ENCODE data around the gene CHMP3. TPM values are rescaled to one million over a fixed set of nuclear protein-coding genes. Genes with fewer than 3 reads are reported as not detected.
"Not testable (repeated sequence)": the region's sequence is repeated elsewhere in the genome, so short reads cannot be mapped to it uniquely, and the experiment has no call there.

CHMP3 gene
- total RNA-seq, 1 experiment from 2014 or later: 43.0 TPM

GRCh38 chr2:86556508-86556907, 6.7 kb downstream of the CHMP3 start:
- in situ Hi-C loops (cut with HindIII; ENCODE audit: low pct_unique_long_range_greater_than_20kb, low sequenced_read_pairs): no loop called here
- no peak for DNase-seq (ENCODE audit: low read depth)

DNA sequence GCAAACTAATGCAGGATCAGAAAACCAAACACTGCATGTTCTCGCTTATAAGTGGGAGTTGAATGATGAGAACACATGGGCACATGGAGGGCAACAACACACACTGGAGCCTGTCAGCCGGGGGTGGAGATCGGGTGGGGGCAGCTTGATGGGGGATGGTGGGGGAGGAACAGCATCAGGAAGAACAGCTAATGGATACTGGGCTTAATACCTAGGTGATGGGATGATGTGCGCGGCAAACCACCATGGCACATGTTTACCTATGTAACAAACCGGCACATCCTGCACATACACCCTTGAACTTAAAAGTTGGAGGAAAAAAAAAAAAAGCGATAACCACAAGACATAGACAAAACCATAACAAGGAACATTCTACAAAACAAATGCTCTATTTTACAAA, 10.4 kb downstream of the CHMP3 start:
- DNase-seq (ENCODE audit: low read depth): no peak
- in situ Hi-C loops (cut with HindIII; ENCODE audit: low pct_unique_long_range_greater_than_20kb, low sequenced_read_pairs): no loop called here

DNA sequence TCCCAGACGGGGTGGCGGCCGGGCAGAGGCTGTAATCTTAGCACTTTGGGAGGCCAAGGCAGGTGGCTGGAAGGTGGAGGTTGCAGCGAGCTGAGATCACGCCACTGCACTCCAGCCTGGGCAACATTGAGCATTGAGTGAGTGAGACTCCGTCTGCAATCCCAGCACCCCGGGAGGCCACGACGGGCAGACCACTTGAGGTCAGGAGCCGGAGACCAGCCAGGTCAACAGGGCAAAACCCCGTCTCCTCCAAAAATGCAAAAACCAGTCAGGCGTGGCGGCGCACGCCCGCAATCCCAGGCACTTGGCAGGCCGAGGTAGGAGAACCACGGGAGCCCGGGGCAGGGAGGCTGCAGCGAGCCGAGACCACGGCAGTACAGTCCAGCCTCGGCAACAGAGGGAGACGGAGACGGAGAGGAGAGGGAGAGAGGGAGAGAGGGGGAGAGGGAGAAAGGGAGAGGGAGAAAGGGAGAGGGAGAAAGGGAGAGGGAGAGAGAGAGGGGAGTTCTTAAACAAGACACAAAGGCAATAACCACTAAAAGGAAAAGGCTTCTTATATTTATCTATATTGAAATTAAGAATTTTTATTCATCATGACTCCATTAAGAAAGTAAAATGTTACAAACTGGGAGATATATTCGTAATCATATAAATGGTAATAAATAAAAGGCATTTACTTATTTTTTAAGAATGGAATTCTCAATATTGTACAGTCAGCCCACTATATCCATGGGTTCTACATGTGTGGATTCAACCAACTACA, 13.1 kb downstream of the CHMP3 start:
- in situ Hi-C loops (cut with HindIII; ENCODE audit: low pct_unique_long_range_greater_than_20kb, low sequenced_read_pairs); DNase-seq (ENCODE audit: low read depth): not testable (repeated sequence)

GRCh38 chr2:86549440-86549839, 13.8 kb downstream of the CHMP3 start:
- in situ Hi-C loops (cut with HindIII; ENCODE audit: low pct_unique_long_range_greater_than_20kb, low sequenced_read_pairs): not testable (repeated sequence)

GRCh38 chr2:86548913-86549396, 14.3 kb downstream of the CHMP3 start:
- DNase-seq (ENCODE audit: low read depth); in situ Hi-C loops (cut with HindIII; ENCODE audit: low pct_unique_long_range_greater_than_20kb, low sequenced_read_pairs): not testable (repeated sequence)

More at GRCh38 chr2:86549440-86549839, 13.8 kb downstream of the CHMP3 start:
- DNase-seq (ENCODE audit: low read depth): not testable (repeated sequence)

- in situ Hi-C loops (cut with HindIII; ENCODE audit: low pct_unique_long_range_greater_than_20kb, low sequenced_read_pairs); DNase-seq (ENCODE audit: low read depth): not testable (repeated sequence)
Observed at GRCh38 chr2:86548165-86548912, 14.9 kb downstream of the CHMP3 start.

- in situ Hi-C loops (cut with HindIII; ENCODE audit: low pct_unique_long_range_greater_than_20kb, low sequenced_read_pairs); DNase-seq (ENCODE audit: low read depth): not testable (repeated sequence)
Observed at GRCh38 chr2:86545296-86545924, 17.8 kb downstream of the CHMP3 start.

- in situ Hi-C loops (cut with HindIII; ENCODE audit: low pct_unique_long_range_greater_than_20kb, low sequenced_read_pairs); DNase-seq (ENCODE audit: low read depth): not testable (repeated sequence)
Observed at GRCh38 chr2:86544278-86545099, 18.8 kb downstream of the CHMP3 start.

DNA sequence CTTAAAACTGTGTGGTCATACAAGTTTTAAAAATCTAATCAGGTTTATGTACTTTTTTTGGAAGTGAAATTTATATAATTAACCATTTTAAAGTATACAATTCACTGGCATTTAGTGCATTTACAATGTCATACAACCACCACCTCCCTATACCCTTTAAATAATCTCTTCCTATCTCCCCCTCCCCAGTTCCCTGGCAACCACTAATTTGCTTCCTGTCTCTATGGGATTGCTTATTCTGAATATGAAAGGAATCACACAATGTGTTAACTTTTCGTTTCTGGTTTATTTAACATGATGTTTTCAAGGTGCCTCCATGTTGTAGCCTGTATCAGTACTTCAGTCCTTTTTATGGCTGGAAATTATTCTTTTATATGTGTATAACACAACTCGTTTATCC, 19.4 kb downstream of the CHMP3 start:
- in situ Hi-C loops (cut with HindIII; ENCODE audit: low pct_unique_long_range_greater_than_20kb, low sequenced_read_pairs): no loop called here
- DNase-seq (ENCODE audit: low read depth): no peak

- no peak for DNase-seq (ENCODE audit: low read depth)
- in situ Hi-C loops (cut with HindIII; ENCODE audit: low pct_unique_long_range_greater_than_20kb, low sequenced_read_pairs): no loop called here
Observed at GRCh38 chr2:86543335-86543734, 19.9 kb downstream of the CHMP3 start.

DNA sequence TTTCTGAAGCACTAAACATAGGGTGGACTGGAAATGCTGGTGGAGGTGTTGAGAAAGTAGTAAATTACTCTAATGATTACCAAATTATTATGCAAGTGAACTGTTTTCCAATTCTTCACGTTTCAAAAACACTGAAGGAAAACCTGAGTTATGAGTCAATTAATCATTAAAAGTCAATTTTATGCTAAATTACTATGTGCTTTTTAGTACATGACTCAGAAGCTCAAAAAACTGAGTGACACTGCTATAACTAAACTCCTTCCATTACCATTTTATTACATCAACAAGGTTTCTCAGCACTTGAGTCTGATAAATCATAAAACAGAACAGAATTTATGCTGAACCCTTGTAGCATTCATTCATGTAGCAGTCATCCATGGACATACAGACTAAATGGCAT, 20.4 kb downstream of the CHMP3 start:
- in situ Hi-C loops (cut with HindIII; ENCODE audit: low pct_unique_long_range_greater_than_20kb, low sequenced_read_pairs): no loop called here
- no peak for DNase-seq (ENCODE audit: low read depth)

DNA sequence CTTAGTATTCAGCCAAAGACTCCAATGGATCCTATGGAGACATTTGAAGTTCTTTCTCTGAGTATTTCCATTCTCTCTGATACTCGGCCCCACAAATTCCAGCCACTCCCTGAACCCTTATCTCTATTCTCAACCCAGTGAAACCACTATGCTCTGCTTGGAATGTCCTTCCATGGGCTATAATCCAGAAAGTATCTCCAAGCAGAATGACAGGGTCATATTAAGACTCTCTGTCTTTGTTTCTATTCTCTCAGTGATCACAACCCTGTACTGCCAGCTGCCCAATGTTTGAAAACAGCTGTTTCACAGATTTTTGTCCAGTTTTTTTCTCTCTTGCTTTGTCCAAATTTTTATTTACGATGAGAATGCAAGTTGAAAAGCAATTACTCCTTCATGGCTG, 21.9 kb downstream of the CHMP3 start:
- in situ Hi-C loops (cut with HindIII; ENCODE audit: low pct_unique_long_range_greater_than_20kb, low sequenced_read_pairs): no loop called here
- DNase-seq (ENCODE audit: low read depth): no peak

- no peak for DNase-seq (ENCODE audit: low read depth)
- in situ Hi-C loops (cut with HindIII; ENCODE audit: low pct_unique_long_range_greater_than_20kb, low sequenced_read_pairs): no loop called here
Observed at GRCh38 chr2:86533589-86533988, 29.7 kb downstream of the CHMP3 start.

DNA sequence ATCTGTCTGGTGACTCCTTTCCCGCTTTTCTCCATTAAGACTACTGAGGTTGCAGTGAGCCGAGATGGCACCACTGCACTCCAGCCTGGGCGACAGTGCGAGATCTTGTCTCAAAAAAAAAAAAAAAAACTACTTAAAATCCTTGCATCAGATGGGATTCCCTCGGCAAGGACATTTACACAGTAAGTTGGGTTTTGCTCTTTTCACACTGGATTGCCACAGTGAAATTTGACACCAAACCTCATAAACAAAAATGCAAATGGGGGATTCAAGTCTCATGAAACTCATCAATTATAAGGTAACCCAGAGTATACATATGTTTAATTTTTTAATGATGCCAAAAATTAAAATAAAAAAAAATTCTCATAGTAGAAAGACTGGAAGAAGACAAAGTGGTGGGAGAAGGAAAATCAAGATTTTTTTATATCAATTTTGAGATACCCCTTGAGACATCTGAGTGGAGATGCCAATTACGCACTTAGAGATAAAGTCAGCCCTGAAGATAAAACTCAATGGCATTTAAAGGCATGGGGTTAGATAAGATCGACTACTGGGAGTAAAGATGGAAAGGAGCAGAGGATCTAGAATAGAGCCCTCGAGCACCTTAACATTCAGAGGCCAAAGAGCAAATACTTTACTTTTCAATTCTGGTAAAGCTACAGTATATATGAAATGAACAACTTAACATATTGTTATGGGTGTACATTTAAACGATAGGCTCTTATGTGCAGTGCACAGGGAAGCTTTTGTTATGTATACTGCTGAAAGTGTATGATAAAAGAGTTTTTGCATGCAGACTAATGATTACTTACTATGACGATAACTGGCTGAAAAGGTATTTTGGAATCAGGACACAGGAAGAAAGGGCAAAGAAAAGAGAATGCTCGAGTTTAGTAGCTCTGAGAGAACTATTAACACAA, 37.6 kb downstream of the CHMP3 start:
- in situ Hi-C loops (cut with HindIII; ENCODE audit: low pct_unique_long_range_greater_than_20kb, low sequenced_read_pairs): no loop called here

GRCh38 chr2:86523491-86523890, 39.8 kb downstream of the CHMP3 start:
- in situ Hi-C loops (cut with HindIII; ENCODE audit: low pct_unique_long_range_greater_than_20kb, low sequenced_read_pairs): no loop called here
- no peak for DNase-seq (ENCODE audit: low read depth)

More for the DNA sequence above, 37.6 kb downstream of the CHMP3 start:
- DNase-seq (ENCODE audit: low read depth): no peak

DNA sequence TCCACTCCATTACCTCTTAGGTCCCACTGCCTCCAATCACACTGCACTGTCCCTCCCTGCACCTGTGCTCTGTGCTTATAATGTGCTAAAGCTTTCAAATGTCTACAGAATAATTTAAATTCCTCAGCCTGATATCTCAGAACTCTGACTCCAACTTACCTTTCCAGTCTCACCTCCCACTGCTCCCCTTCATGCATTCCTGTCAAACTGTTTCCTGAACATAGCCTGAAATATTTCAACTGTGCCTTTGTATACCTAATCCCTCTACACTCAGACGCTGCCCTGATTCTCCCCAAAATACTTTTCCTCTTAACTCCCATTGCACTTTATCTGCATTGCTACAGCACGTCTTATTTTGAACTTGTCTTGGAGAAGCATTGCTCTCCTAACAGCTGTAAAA, 40.5 kb downstream of the CHMP3 start:
- no peak for DNase-seq (ENCODE audit: low read depth)
- in situ Hi-C loops (cut with HindIII; ENCODE audit: low pct_unique_long_range_greater_than_20kb, low sequenced_read_pairs): no loop called here

GRCh38 chr2:86521922-86522321, 41.3 kb downstream of the CHMP3 start:
- in situ Hi-C loops (cut with HindIII; ENCODE audit: low pct_unique_long_range_greater_than_20kb, low sequenced_read_pairs): no loop called here
- DNase-seq (ENCODE audit: low read depth): no peak

Measured in Caki2 (cell line).